ENCODE data around the gene KCNQ5. TPM values are rescaled to one million over a fixed set of nuclear protein-coding genes. Genes with fewer than 3 reads are reported as not detected.

The KCNQ5 gene
- total and polyA plus RNA-seq, 2 of the 8 experiments (the other 6 are each of a cell fraction or from before 2014, with no cell fraction given): 0.83 to 1.2 TPM

- no peak overlapping the region for H2BK12ac ChIP-seq (ENCODE audit: low read depth, low read length)
- H3K79me2 ChIP-seq (ENCODE audit: control insufficient read depth in 1 of 2, insufficient read depth in 2 of 2, low read length in 2 of 2): no peaks in the 10 kb centered on the region
- no peaks in the 10 kb centered on the region for H3K36me3 ChIP-seq (ENCODE audit: control insufficient read depth in 2 of 4, insufficient read depth in 4 of 4, low read length in 3 of 4)
- H4K20me1 ChIP-seq (replicated peaks in 1 of 2; ENCODE audit: control insufficient read depth in 1 of 2, insufficient read depth in 2 of 2, low read length in 2 of 2): no peaks in the 10 kb centered on the region
- H3K27me3 ChIP-seq (replicated peaks in 1 of 4; ENCODE audit: control insufficient read depth in 3 of 4, extremely low read depth in 1 of 4, insufficient read depth in 3 of 4, low read length in 3 of 4): no peaks in the 10 kb centered on the region
- H3K56ac ChIP-seq (replicated peaks; ENCODE audit: insufficient read length, low read depth, low read length): no peak overlapping the region
- H2BK15ac ChIP-seq (ENCODE audit: low read length): no peak overlapping the region
- no peak overlapping the region for H3K18ac ChIP-seq (ENCODE audit: extremely low read depth, low read length)
- no peak overlapping the region for H2BK20ac ChIP-seq (ENCODE audit: low read length)
- no peak overlapping the region for H3K27ac ChIP-seq (ENCODE audit: low read depth, low read length)
- no peak overlapping the region for H2BK5ac ChIP-seq (ENCODE audit: low read depth, low read length)
- POLR2A ChIA-PET (ENCODE audit: partially characterized antibody): no interaction called here
- no peak overlapping the region for H3K4ac ChIP-seq (replicated peaks; ENCODE audit: insufficient read length, low read depth, low read length)
- no peaks in the 10 kb centered on the region for H3K9me3 ChIP-seq (ENCODE audit: insufficient read depth in 2 of 2, low read depth in 1 of 2, low read length in 1 of 2)
- no peaks in the 10 kb centered on the region for H3K79me1 ChIP-seq (ENCODE audit: low read depth, low read length)
- no peak overlapping the region for H4K91ac ChIP-seq (replicated peaks; ENCODE audit: insufficient read length, low read length)
- H4K8ac ChIP-seq (ENCODE audit: extremely low read depth, insufficient read depth, low read length): no peak overlapping the region
- FAIRE-seq: no peak
- H2AFZ ChIP-seq (ENCODE audit: low read length): no peak overlapping the region
- no peak for DNase-seq (ENCODE audit: low read depth in 1 of 2, low spot score in 2 of 2)
- H3K14ac ChIP-seq (ENCODE audit: insufficient read length): no peak overlapping the region
- H2BK120ac ChIP-seq (replicated peaks; ENCODE audit: low read depth, low read length): no peak overlapping the region
- CTCF ChIA-PET (ENCODE audit: partially characterized antibody): no interaction called here
- TF ChIP-seq PHF8 (conservative IDR thresholded peaks at IDR 0.05; ENCODE audit: low read depth, low read length) (no peak), CHD1 (IDR thresholded peaks at IDR 0.05; ENCODE audit: low read depth, low read length) (no peak), NANOG (IDR thresholded peaks at IDR 0.05; ENCODE audit: insufficient read depth, low read depth, low read length, poor library complexity, severe bottlenecking) (no peak), POLR2AphosphoS5 (IDR thresholded peaks at IDR 0.05; ENCODE audit: low read depth, low read length) (no peak), BRCA1 (IDR thresholded peaks at IDR 0.05; ENCODE audit: low read depth, low read length) (no peak), SIRT6 (IDR thresholded peaks at IDR 0.05; ENCODE audit: low read length) (no peak), ATF3 (IDR thresholded peaks at IDR 0.05; ENCODE audit: insufficient read depth, low read depth, low read length) (no peak), MAX (IDR thresholded peaks at IDR 0.05) (no peak), JUND (IDR thresholded peaks at IDR 0.05; ENCODE audit: low read length) (no peak), SIX5 (IDR thresholded peaks at IDR 0.05; ENCODE audit: low read depth, low read length) (no peak), CBX8 (IDR thresholded peaks at IDR 0.05; ENCODE audit: borderline replicate concordance, low read depth, low read length) (no peak), E2F6 (IDR thresholded peaks at IDR 0.05) (no peak)
- H3K23ac ChIP-seq (ENCODE audit: insufficient read length): no peak overlapping the region
- no peak overlapping the region for H3K4me3 ChIP-seq (ENCODE audit: extremely low read depth in 1 of 4, insufficient read depth in 2 of 4, low read depth in 3 of 4, low read length in 4 of 4)
- H3K4me1 ChIP-seq (replicated peaks in 1 of 4; ENCODE audit: control insufficient read depth in 3 of 4, insufficient read depth in 4 of 4, low read length in 3 of 4): no peaks in the 10 kb centered on the region
- no peak overlapping the region for H3K4me2 ChIP-seq (ENCODE audit: insufficient read depth in 1 of 2, low read depth in 2 of 2, low read length in 2 of 2)
- H4K5ac ChIP-seq (ENCODE audit: insufficient read length, low read depth, low read length): no peak overlapping the region
- no peak overlapping the region for H3K9ac ChIP-seq (replicated peaks in 1 of 4; ENCODE audit: extremely low read depth in 1 of 4, low read depth in 3 of 4, low read length in 3 of 4)
- WGBS, 2 experiments (ENCODE audit: extremely low coverage in 1 of 2, insufficient coverage in 1 of 2, insufficient read length in 1 of 2, insufficient replicate concordance in 2 of 2, low coverage in 1 of 2, low lambda C conversion rate in 2 of 2, missing lambda C conversion rate in 1 of 2): 79% methylated on average over 1 of the region's 1 CpG; no CpG with 5 or more reads in 1 of the 2 experiments
- no peaks in the 10 kb centered on the region for H3K23me2 ChIP-seq (ENCODE audit: low read depth, low read length)
- H2AK5ac ChIP-seq (ENCODE audit: low read depth, low read length): no peak overlapping the region
Observed at GRCh38 chr6:72757926-72758325, 136.1 kb downstream of the KCNQ5 start.

All from H1 (cell line).